HEK293 (cell line): ENCODE results near the gene LRIT1.

ENCODE experiments used
- CTCF ChIA-PET: fragments of 350-600 bp; formaldehyde crosslinking; extraction: SDS; loops from one replicate; lab custom pipeline; 2021; ENCODE audit warnings: antibody characterized with exemption; lab: Yijun Ruan, JAX
- POLR2A ChIA-PET: fragments of 300-600 bp; formaldehyde crosslinking; extraction: SDS; loops from one replicate; lab custom pipeline; 2020; ENCODE audit warnings: antibody characterized with exemption, inconsistent platforms; lab: Yijun Ruan, JAX
- H3K27ac ChIP-seq: fragments of 200-500 bp; sonication (Bioruptor generic); 2 replicates; pipeline ENCODE4 v1.5.1; 2014; ENCODE audit warnings: low read depth, low read length, control low read depth, inconsistent platforms; ENCODE audit errors: extremely low read depth
- H3K36me3 ChIP-seq, 2 experiments: fragments of 200-500 bp in 1 of 2; sonication (Bioruptor generic) in 1 of 2; 1 replicate in 1 of 2; 2 replicates in 1 of 2; pipeline ENCODE4 v1.5.1; 2014 to 2017; ENCODE audit warnings: inconsistent platforms in 2 of 2, low read length in 2 of 2; ENCODE audit not compliant: control insufficient read depth in 2 of 2, insufficient read depth in 1 of 2
- H3K4me1 ChIP-seq: fragments of 200-500 bp; sonication (Bioruptor generic); 2 replicates; pipeline ENCODE4 v1.5.1; 2014; ENCODE audit warnings: mild to moderate bottlenecking, low read length, inconsistent platforms; ENCODE audit not compliant: control insufficient read depth, insufficient read depth
- H3K4me3 ChIP-seq: 2 replicates; pipeline ENCODE4 v1.5.1; 2011; ENCODE audit warnings: low read depth, mild to moderate bottlenecking, control low read depth, low read length, moderate library complexity
- H3K9me3 ChIP-seq: fragments of 200-500 bp; sonication (Bioruptor generic); 2 replicates; pipeline ENCODE4 v1.5.1; 2014; ENCODE audit warnings: low read depth, low read length, inconsistent platforms; ENCODE audit not compliant: control insufficient read depth, insufficient read depth
- FEZF1 ChIP-seq: fragments of 450-650 bp; formaldehyde crosslinking; IDR thresholded peaks from 2 replicates; pipeline ENCODE4 v1.5.1; 2016; ENCODE audit warnings: missing biosample characterization, missing genetic modification characterization
- MEIS1 ChIP-seq: sonication (generic); formaldehyde crosslinking; IDR thresholded peaks from 2 replicates; pipeline ENCODE4 v1.8.1; 2022; ENCODE audit warnings: missing genetic modification reagents, mild to moderate bottlenecking, borderline replicate concordance
- PRDM10 ChIP-seq: fragments of 450-650 bp; formaldehyde crosslinking; IDR thresholded peaks from 2 replicates; pipeline ENCODE4 v1.5.1; 2016; ENCODE audit warnings: missing biosample characterization, missing genetic modification characterization
- ZBTB20 ChIP-seq: fragments of 450-650 bp; formaldehyde crosslinking; IDR thresholded peaks from 2 replicates; pipeline ENCODE4 v1.5.1; 2016; ENCODE audit warnings: missing biosample characterization, missing genetic modification characterization
- ZBTB26 ChIP-seq: fragments of 450-650 bp; formaldehyde crosslinking; optimal IDR thresholded peaks from 2 replicates; pipeline ENCODE3; 2016; ENCODE audit warnings: missing biosample characterization, mild to moderate bottlenecking, missing genetic modification characterization
- ZNF19 ChIP-seq: fragments of 450-650 bp; formaldehyde crosslinking; IDR thresholded peaks from 2 replicates; pipeline ENCODE4; 2016; ENCODE audit warnings: missing biosample characterization, missing genetic modification characterization, low read depth
- ZNF266 ChIP-seq: fragments of 450-650 bp; formaldehyde crosslinking; IDR thresholded peaks from 2 replicates; pipeline ENCODE4 v1.5.1; 2016; ENCODE audit warnings: missing biosample characterization, missing genetic modification characterization, low read depth
- ZNF354C ChIP-seq: fragments of 450-650 bp; formaldehyde crosslinking; IDR thresholded peaks from 2 replicates; pipeline ENCODE4 v1.5.1; 2016; ENCODE audit warnings: missing biosample characterization, missing genetic modification characterization, low read depth, borderline replicate concordance
- ZNF426 ChIP-seq: fragments of 450-650 bp; formaldehyde crosslinking; IDR thresholded peaks from 2 replicates; pipeline ENCODE4 v1.5.1; 2017; ENCODE audit warnings: missing biosample characterization, missing genetic modification characterization, mild to moderate bottlenecking, inconsistent platforms, moderate library complexity
- ZNF514 ChIP-seq: fragments of 450-650 bp; formaldehyde crosslinking; IDR thresholded peaks from 2 replicates; pipeline ENCODE4 v1.5.1; 2016; ENCODE audit warnings: missing biosample characterization, missing genetic modification characterization
- ZNF518A ChIP-seq: fragments of 450-650 bp; formaldehyde crosslinking; conservative IDR thresholded peaks from 2 replicates; pipeline ENCODE4 v1.5.1; 2016; ENCODE audit warnings: low read depth, missing biosample characterization, missing genetic modification characterization
- ZNF548 ChIP-seq: fragments of 450-650 bp; formaldehyde crosslinking; IDR thresholded peaks from 2 replicates; pipeline ENCODE4 v1.5.1; 2016; ENCODE audit warnings: missing biosample characterization, missing genetic modification characterization
- ZNF624 ChIP-seq: fragments of 450-650 bp; formaldehyde crosslinking; IDR thresholded peaks from 2 replicates; pipeline ENCODE4 v1.5.1; 2017; ENCODE audit warnings: missing biosample characterization, missing genetic modification characterization
- ZNF654 ChIP-seq: fragments of 450-650 bp; formaldehyde crosslinking; IDR thresholded peaks from 2 replicates; pipeline ENCODE4 v1.5.1; 2016; ENCODE audit warnings: low read depth, missing biosample characterization, missing genetic modification characterization
- ZNF776 ChIP-seq: fragments of 450-650 bp; formaldehyde crosslinking; IDR thresholded peaks from 2 replicates; pipeline ENCODE4 v1.5.0; 2017; ENCODE audit warnings: missing biosample characterization, missing genetic modification characterization, borderline replicate concordance

Gene LRIT1

GRCh38 chr10:84217746-84218145 is 23.6 kb downstream of the LRIT1 start:
- H3K27ac ChIP-seq, result no peak overlapping the region
- ChIA-PET POLR2A (no interaction called here), CTCF (interaction anchor here (1.1 to 1.2 kb wide), 2 partner anchors 12 to 13 kb away, joined by 3 read pairs; no protein-coding TSS in a partner anchor)
- no peaks in the 10 kb centered on the region for H3K36me3 ChIP-seq
- H3K4me1 ChIP-seq, result no peaks in the 10 kb centered on the region
- no peaks in the 10 kb centered on the region for H3K9me3 ChIP-seq
- H3K4me3 ChIP-seq, result no peak overlapping the region
- TF ChIP-seq ZNF514 (tag by site-specific recombination) (no peak), ZNF518A (tag by site-specific recombination) (no peak), ZNF776 (tag by site-specific recombination) (no peak), MEIS1 (CRISPR knock-in tag) (no peak), ZNF548 (no peak), FEZF1 (tag by site-specific recombination) (no peak)
- TF ChIP-seq, all 188 proteins: peak for 0

GRCh38 chr10:84216834-84217233 is 24.5 kb downstream of the LRIT1 start:
- no peaks in the 10 kb centered on the region for H3K36me3 ChIP-seq
- no peak overlapping the region for H3K4me3 ChIP-seq
- CTCF ChIA-PET, result interaction anchor here (0.7 to 1.4 kb wide), 4 partner anchors 11 to 309 kb away, joined by 3 to 4 read pairs (median 4); no protein-coding TSS in a partner anchor
- no peaks in the 10 kb centered on the region for H3K9me3 ChIP-seq
- POLR2A ChIA-PET, result no interaction called here
- no peaks in the 10 kb centered on the region for H3K4me1 ChIP-seq
- H3K27ac ChIP-seq, result no peak overlapping the region
- TF ChIP-seq ZNF19 (tag by site-specific recombination) (no peak), ZNF624 (tag by site-specific recombination) (no peak), ZNF266 (tag by site-specific recombination) (no peak), ZNF354C (no peak), ZBTB26 (tag by site-specific recombination) (no peak), ZBTB20 (no peak)

GRCh38 chr10:84214612-84215235 is 26.6 kb downstream of the LRIT1 start:
- ChIA-PET POLR2A (no interaction called here), CTCF (interaction anchor here (0.6 to 1.8 kb wide), 10 partner anchors 13 to 1580 kb away, joined by 3 to 6 read pairs (median 4); no protein-coding TSS in a partner anchor)
- Histone ChIP-seq H3K4me1 (no peaks in the 10 kb centered on the region), H3K36me3 (no peaks in the 10 kb centered on the region), H3K9me3 (no peaks in the 10 kb centered on the region), H3K27ac (no peak overlapping the region), H3K4me3 (no peak overlapping the region)
- TF ChIP-seq ZNF426 (no peak), PRDM10 (tag by site-specific recombination) (peak; percentile 39; the same call in 1 of the 2 replicates), ZNF654 (tag by site-specific recombination) (peak; percentile 17; the same call in 1 of the 2 replicates)
